K562 (cell line): ENCODE data around the gene IDH3G. TPM values are rescaled to one million over a fixed set of nuclear protein-coding genes. Genes with fewer than 3 reads are reported as not detected.

ENCODE experiments used
- ATAC-seq: fragments of 200-7000 bp; cut with Tn5 transposase; 3 replicates; pipeline ENCODE4 v1.9.1; 2020; ENCODE audit warnings: moderate library complexity
- BruUV-seq: library from RNA; stranded (reverse); fragments of 400-500 nt; replicated peaks from 2 replicates; lab custom pipeline; 2021; lab: Mats Ljungman, UMichigan
- CTCF ChIA-PET: fragments of 300-600 bp; formaldehyde crosslinking; extraction: SDS; loops from one replicate; lab custom pipeline; 2021; ENCODE audit warnings: low intra/inter-chr PET ratio; lab: Yijun Ruan, JAX
- POLR2A ChIA-PET: fragments of 300-600, 350-650 bp; sonication (Branson Sonifier 250); formaldehyde crosslinking; extraction: SDS; loops from one replicate; lab custom pipeline; 2021; ENCODE audit warnings: antibody characterized with exemption, inconsistent platforms; lab: Yijun Ruan, JAX
- DNase-seq, 4 experiments: peaks; one replicate each; pipeline versions ENCODE4 v3.0.0 to v3.0.0-alpha.2; 2011 to 2018; ENCODE audit warnings: low spot score in 3 of 4, mixed read lengths in 3 of 4; ENCODE audit errors: extremely low read depth in 1 of 4
- FAIRE-seq: peaks from 2 replicates; lab custom pipeline; 2011; peaks lifted over from hg19 to GRCh38; lab: Jason Lieb, UNC
- H2AFZ ChIP-seq: 2 replicates; pipeline ENCODE4 v1.6.0; 2011; ENCODE audit warnings: low read depth, low read length, control low read depth, inconsistent platforms
- H3K27ac ChIP-seq: fragments of 200-600 bp; 3 replicates; pipeline ENCODE4 v1.8.0; 2011; ENCODE audit warnings: low read depth, mild to moderate bottlenecking, control low read depth, inconsistent platforms, low read length, moderate library complexity, mixed read lengths; ENCODE audit errors: extremely low read depth
- H3K27me3 ChIP-seq, 2 experiments: fragments of 300-600 bp in 1 of 2; 2 replicates in 1 of 2; 3 replicates in 1 of 2; pipeline versions ENCODE4 v1.6.0 to v1.8.0; 2011; ENCODE audit warnings: inconsistent platforms in 2 of 2, low read length in 2 of 2, mild to moderate bottlenecking in 1 of 2, mixed read lengths in 1 of 2, moderate library complexity in 1 of 2; ENCODE audit not compliant: control insufficient read depth in 2 of 2, insufficient read depth in 2 of 2
- H3K36me3 ChIP-seq: fragments of 300-600 bp; 3 replicates; pipeline ENCODE4 v1.8.0; 2011; ENCODE audit warnings: mild to moderate bottlenecking, low read length, inconsistent platforms; ENCODE audit not compliant: control insufficient read depth, insufficient read depth
- H3K4me1 ChIP-seq, 2 experiments: fragments of 200-600 bp in 1 of 2; replicated peaks in 1 of 2; 2 replicates in 1 of 2; 3 replicates in 1 of 2; pipeline versions ENCODE4 v1.5.1 to v1.8.0; 2011; ENCODE audit warnings: inconsistent platforms in 2 of 2, low read length in 2 of 2, mild to moderate bottlenecking in 1 of 2, mixed read lengths in 1 of 2, moderate library complexity in 1 of 2; ENCODE audit not compliant: control insufficient read depth in 2 of 2, insufficient read depth in 2 of 2
- H3K4me2 ChIP-seq: 2 replicates; pipeline ENCODE4 v1.6.1; 2011; ENCODE audit warnings: low read length, control low read depth, inconsistent platforms, mixed read lengths; ENCODE audit not compliant: insufficient read depth
- H3K4me3 ChIP-seq: fragments of 200-600 bp; sonication (generic), shearing (Covaris generic); 2 replicates; pipeline ENCODE4 v1.5.1; 2016; ENCODE audit warnings: control low read depth, inconsistent platforms
- H3K79me2 ChIP-seq: fragments of 200-600 bp; 3 replicates; pipeline ENCODE4 v1.8.0; 2011; ENCODE audit warnings: low read length, inconsistent platforms; ENCODE audit not compliant: control insufficient read depth, insufficient read depth
- H3K9ac ChIP-seq, 2 experiments: 2 replicates each; pipeline versions ENCODE4 v1.6.0 to v1.6.1; 2011; ENCODE audit warnings: low read depth in 2 of 2, low read length in 2 of 2, control low read depth in 1 of 2, inconsistent platforms in 1 of 2, mild to moderate bottlenecking in 1 of 2, mixed read lengths in 1 of 2; ENCODE audit not compliant: insufficient read depth in 1 of 2
- H3K9me1 ChIP-seq: one replicate; pipeline ENCODE4 v1.6.0; 2011; ENCODE audit warnings: inconsistent platforms, mild to moderate bottlenecking, low read length, moderate library complexity; ENCODE audit not compliant: control insufficient read depth, insufficient read depth
- H3K9me3 ChIP-seq: replicated peaks from 2 replicates; pipeline ENCODE4 v1.5.1; 2011; ENCODE audit warnings: low read depth, low read length, inconsistent platforms; ENCODE audit not compliant: control insufficient read depth, insufficient read depth
- H4K20me1 ChIP-seq: replicated peaks from 2 replicates; pipeline ENCODE4 v1.6.1; 2011; ENCODE audit warnings: low read length, inconsistent platforms, mixed read lengths; ENCODE audit not compliant: control insufficient read depth, insufficient read depth
- CBX2 ChIP-seq: fragments of 200-600 bp; sonication (generic); IDR thresholded peaks from one replicate; pipeline ENCODE4 v1.6.1; 2012; ENCODE audit warnings: mild to moderate bottlenecking, low read length, inconsistent platforms; ENCODE audit not compliant: insufficient read depth, poor library complexity, severe bottlenecking
- CHD2 ChIP-seq: IDR thresholded peaks from 2 replicates; pipeline ENCODE4 v1.6.1; 2011; ENCODE audit warnings: low read depth, low read length
- ELF2 ChIP-seq: fragments of 250-450 bp; sonication (Bioruptor Pico); IDR thresholded peaks from 2 replicates; pipeline ENCODE4 v1.5.0; 2021; ENCODE audit warnings: mild to moderate bottlenecking
- ETV1 ChIP-seq: fragments of 450-650 bp; conservative IDR thresholded peaks from 2 replicates; pipeline ENCODE4 v1.6.1; 2016; ENCODE audit warnings: missing genetic modification characterization, control low read depth, low read depth, missing compliant biosample characterization
- JUN ChIP-seq, 2 experiments: sonication (generic) in 1 of 2; formaldehyde crosslinking in 1 of 2; IDR thresholded peaks; 2 replicates each; pipeline versions ENCODE4 v1.6.1 to v1.8.0; 2012 to 2022; ENCODE audit warnings: borderline replicate concordance in 2 of 2, mild to moderate bottlenecking in 2 of 2, improper control_type of control experiment in 1 of 2, low read depth in 1 of 2, low read length in 1 of 2, missing genetic modification reagents in 1 of 2
- JUND ChIP-seq, 2 experiments: IDR thresholded peaks; 2 replicates in 1 of 2; 3 replicates in 1 of 2; pipeline ENCODE4 v1.6.1; 2011; ENCODE audit warnings: borderline replicate concordance in 2 of 2, low read depth in 2 of 2, low read length in 2 of 2, improper control_type of control experiment in 1 of 2, missing biosample characterization in 1 of 2, missing genetic modification characterization in 1 of 2, missing genetic modification reagents in 1 of 2
- POLR2G ChIP-seq: fragments of 200-400 bp; formaldehyde crosslinking; IDR thresholded peaks from 2 replicates; pipeline ENCODE4 v1.6.1; 2017; ENCODE audit warnings: low read depth, mild to moderate bottlenecking, antibody characterized with exemption, low read length, moderate library complexity
- SETDB1 ChIP-seq: IDR thresholded peaks from one replicate; pipeline ENCODE4 v1.6.1; 2012; ENCODE audit warnings: low read length, control low read depth, inconsistent platforms
- SOX6 ChIP-seq: fragments of 450-650 bp; IDR thresholded peaks from 2 replicates; pipeline ENCODE4 v1.6.1; 2014; ENCODE audit warnings: mild to moderate bottlenecking
- SUPT5H ChIP-seq: fragments of 450-650 bp; IDR thresholded peaks from 2 replicates; pipeline ENCODE4 v1.6.1; 2016
- TAF1 ChIP-seq: IDR thresholded peaks from 2 replicates; pipeline ENCODE4 v1.6.1; 2011; ENCODE audit warnings: mild to moderate bottlenecking, low read length, moderate library complexity; ENCODE audit not compliant: insufficient read depth, control insufficient read depth, severe bottlenecking; ENCODE audit errors: extremely low read depth
- ZFX ChIP-seq: sonication (generic); formaldehyde crosslinking; IDR thresholded peaks from 2 replicates; pipeline ENCODE4 v1.8.0; 2022; ENCODE audit warnings: mild to moderate bottlenecking, missing genetic modification reagents, moderate library complexity
- ZNF143 ChIP-seq: sonication (generic); formaldehyde crosslinking; IDR thresholded peaks from 2 replicates; pipeline ENCODE4 v1.9.0; 2022; ENCODE audit warnings: mild to moderate bottlenecking, missing genetic modification reagents
- WGBS: fragments of 100-300 bp; shearing (Covaris generic); methylation state at CpG from one replicate; pipeline ENCODE4 v1.1.6; 2016; ENCODE audit warnings: low coverage, mixed read lengths; ENCODE audit not compliant: insufficient coverage; ENCODE audit errors: missing lambda C conversion rate; 5-methylcytosine and 5-hydroxymethylcytosine counted together
- in situ Hi-C: fragments of 300-500 bp; cut with MboI; formaldehyde crosslinking; loops from 4 replicates; pipeline ENCODE4 v1.15.0; 2018; ENCODE audit warnings: inconsistent platforms, mixed read lengths
- intact Hi-C: fragments of 100-400 bp; cut with micrococcal nuclease; formaldehyde crosslinking; loops from 2 replicates; pipeline ENCODE4 v1.14.2; 2022
- polyA plus RNA-seq, 8 experiments: library from polyadenylated mRNA; depleted of rRNA in 4 of 8; stranded (reverse) in 5 of 8; unstranded in 3 of 8; fragments of >200 nt; fragmentation: Nextera tagmentation in 2 of 8; fragmentation: Illumina TruSeq in 1 of 8; extraction: Ambion mirVana in 2 of 8; extraction: Trizol in 1 of 8; gene quantifications; 2 replicates each; pipeline versions ENCODE4 v1.2.1 to v1.2.3, GENCODE V29; 2011 to 2014; ENCODE audit warnings: inconsistent platforms in 1 of 8, missing spikeins in 1 of 8
- total RNA-seq, 7 experiments: library from RNA; depleted of rRNA in 6 of 7; stranded (reverse); fragments of >200 nt in 6 of 7; fragmentation: Illumina TruSeq in 2 of 7; extraction: Trizol in 2 of 7; gene quantifications; 2 replicates each; pipeline versions ENCODE4 v1.2.1 to v1.2.3, GENCODE V29; 2011 to 2021; ENCODE audit warnings: low replicate concordance in 1 of 7
- TF ChIP-seq, protein P1 (sequence below): fragments of 200-800 bp; sonication (Bioruptor generic); IDR thresholded peaks from 2 replicates; pipeline ENCODE4 v1.6.1; 2017; ENCODE audit warnings: missing genetic modification characterization, missing compliant biosample characterization
- TF ChIP-seq, protein P2 (sequence below), 2 experiments: fragments of 450-650 bp in 1 of 2; sonication (generic) in 1 of 2; formaldehyde crosslinking in 1 of 2; IDR thresholded peaks in 1 of 2; conservative IDR thresholded peaks in 1 of 2; 2 replicates each; pipeline versions ENCODE4 v1.6.1 to v1.8.1; 2016 to 2023; ENCODE audit warnings: mild to moderate bottlenecking in 2 of 2, moderate library complexity in 2 of 2, inconsistent platforms in 1 of 2, missing genetic modification reagents in 1 of 2

The IDH3G gene
- total and polyA plus RNA-seq, 9 of the 15 experiments (the other 6 are each of a cell fraction or from before 2014, with no cell fraction given), result 24.3 to 72.5 (median 37.9) TPM

DNA sequence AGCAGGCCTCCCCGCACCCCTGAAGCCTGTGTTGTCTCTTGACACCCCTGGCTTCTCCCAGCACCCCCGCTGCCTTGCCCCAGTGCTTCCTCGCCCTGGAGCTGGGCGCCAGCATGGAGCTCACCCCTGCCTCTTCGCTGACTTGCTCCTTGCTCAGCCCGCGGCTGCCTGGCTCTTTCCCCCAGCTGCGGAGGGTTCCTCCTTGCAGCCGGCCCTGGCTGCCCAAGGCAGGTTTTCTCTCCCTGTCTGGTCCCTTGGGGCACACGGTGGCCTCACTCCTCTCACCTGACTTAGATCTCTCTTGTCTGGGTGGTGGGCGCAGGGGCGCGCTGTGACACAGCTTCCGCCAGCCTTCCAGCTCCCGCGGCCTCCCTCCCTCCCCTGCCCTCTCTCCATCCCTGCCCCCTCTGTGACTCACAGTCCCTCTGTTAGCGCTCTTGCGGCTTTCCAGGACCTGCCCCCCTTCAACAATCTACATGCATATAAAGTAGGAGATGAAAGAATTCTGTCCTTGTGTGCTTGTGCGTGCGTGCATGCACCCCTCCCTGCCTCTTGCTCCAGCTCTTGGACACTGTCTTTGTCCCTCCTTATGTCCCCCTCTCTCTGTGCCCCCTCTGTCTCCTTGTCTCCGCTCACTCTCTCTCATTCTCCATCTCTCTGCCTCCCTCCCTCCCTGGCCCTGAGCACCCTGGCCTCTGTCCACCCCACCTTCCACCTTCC, 27.9 kb downstream of the IDH3G start:
- Histone ChIP-seq H3K36me3 (no peaks in the 10 kb centered on the region), H3K27me3 (no peaks in the 10 kb centered on the region), H2AFZ (peak overlapping the region; percentile 86), H3K4me3 (peak overlapping the region; percentile 51), H3K9me3 (no peaks in the 10 kb centered on the region), H3K4me1 (peaks cover 15 to 83% of the 10 kb centered on the region in 2 experiments), H3K9me1 (no peaks in the 10 kb centered on the region), H4K20me1 (no peaks in the 10 kb centered on the region), H3K4me2 (peak overlapping the region; percentile 87), H3K27ac (peak overlapping the region; percentile 99), H3K9ac (peak overlapping the region; percentile 92 to 96), H3K79me2 (peaks cover 14% of the 10 kb centered on the region)
- WGBS, result 0% methylated on average over 14 of the region's 21 CpGs
- in situ Hi-C loops (no loop called here), intact Hi-C loops (loop anchor here (5.0 kb wide), 1 partner anchor 161 kb away; the partner anchor contains the start of gene ARHGAP4)
- FAIRE-seq (peak; percentile 92), ATAC-seq (peak; percentile 82), DNase-seq (peak; percentile 71 to 91 (median 79))
- POLR2A ChIA-PET, result interaction anchor here (0.6 to 0.7 kb wide), 3 partner anchors 35 to 780 kb away, joined by 3 to 4 read pairs (median 3); partner anchors contain the start of gene G6PD
- BruUV-seq, result TSS peak; percentile 83
- CTCF ChIA-PET, result no interaction called here
- TF ChIP-seq ZFX (CRISPR knock-in tag) (peak; percentile 26; the same call in 1 of the 2 replicates), SUPT5H (peak; percentile 73), JUND (IDR thresholded peaks at IDR 0.05; ENCODE audit: borderline replicate concordance, low read depth, low read length) (peak; percentile 91), JUND (tag; IDR thresholded peaks at IDR 0.05; ENCODE audit: borderline replicate concordance, low read depth, low read length) (peak; percentile 83; the same call in 2 of the 3 replicates), CHD2 (no peak), TAF1 (peak; percentile 37), CBX2 (no peak), SETDB1 (no peak), ELF2 (CRISPR knock-in tag) (0 out of 2 replicates have a peak, but pooled peaks have one; percentile 14), JUN (IDR thresholded peaks at IDR 0.05; ENCODE audit: borderline replicate concordance, low read depth, low read length) (peak; percentile 60; the same call in 1 of the 2 replicates), JUN (CRISPR knock-in tag; IDR thresholded peaks at IDR 0.05; ENCODE audit: borderline replicate concordance) (no peak), ZNF143 (CRISPR knock-in tag) (no peak), ETV1 (tag) (peak; percentile 55), POLR2G (peak; percentile 72), SOX6 (0 out of 2 replicates have a peak, but pooled peaks have one; percentile 17)
- TF ChIP-seq, protein P1, sequence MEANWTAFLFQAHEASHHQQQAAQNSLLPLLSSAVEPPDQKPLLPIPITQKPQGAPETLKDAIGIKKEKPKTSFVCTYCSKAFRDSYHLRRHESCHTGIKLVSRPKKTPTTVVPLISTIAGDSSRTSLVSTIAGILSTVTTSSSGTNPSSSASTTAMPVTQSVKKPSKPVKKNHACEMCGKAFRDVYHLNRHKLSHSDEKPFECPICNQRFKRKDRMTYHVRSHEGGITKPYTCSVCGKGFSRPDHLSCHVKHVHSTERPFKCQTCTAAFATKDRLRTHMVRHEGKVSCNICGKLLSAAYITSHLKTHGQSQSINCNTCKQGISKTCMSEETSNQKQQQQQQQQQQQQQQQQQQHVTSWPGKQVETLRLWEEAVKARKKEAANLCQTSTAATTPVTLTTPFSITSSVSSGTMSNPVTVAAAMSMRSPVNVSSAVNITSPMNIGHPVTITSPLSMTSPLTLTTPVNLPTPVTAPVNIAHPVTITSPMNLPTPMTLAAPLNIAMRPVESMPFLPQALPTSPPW (CRISPR knock-in tag), result peak; percentile 86
- TF ChIP-seq, protein P2, sequence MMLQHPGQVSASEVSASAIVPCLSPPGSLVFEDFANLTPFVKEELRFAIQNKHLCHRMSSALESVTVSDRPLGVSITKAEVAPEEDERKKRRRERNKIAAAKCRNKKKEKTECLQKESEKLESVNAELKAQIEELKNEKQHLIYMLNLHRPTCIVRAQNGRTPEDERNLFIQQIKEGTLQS (IDR thresholded peaks at IDR 0.05), result peak; percentile 74
- TF ChIP-seq, protein P2 (CRISPR knock-in tag; conservative IDR thresholded peaks at IDR 0.05), result no peak
